ENCODE measurements around the gene LRRC23. TPM values are rescaled to one million over a fixed set of nuclear protein-coding genes. Genes with fewer than 3 reads are reported as not detected.

LRRC23 gene
- total and polyA plus RNA-seq, 2 of the 13 experiments (the other 11 are each of a cell fraction or from before 2014, with no cell fraction given): 6.0 to 7.8 TPM

GRCh38 chr12:6943722-6944380, 39.2 kb downstream of the LRRC23 start, which contains the start of the genes C12orf57 and RNU7-1 (continued):
- peak; percentile 90 for TF ChIP-seq IRF2 (CRISPR knock-in tag; IDR thresholded peaks at IDR 0.05)
- no peak for TF ChIP-seq ZBTB20 (CRISPR knock-in tag; IDR thresholded peaks at IDR 0.05; ENCODE audit: borderline replicate concordance, low read depth)
- TF ChIP-seq PTBP1 (IDR thresholded peaks at IDR 0.05; ENCODE audit: low read depth, low read length, poor library complexity, severe bottlenecking): peak; percentile 36
- TF ChIP-seq GLI4 (CRISPR knock-in tag; IDR thresholded peaks at IDR 0.05; ENCODE audit: borderline replicate concordance): no peak
- TF ChIP-seq ARID3A (IDR thresholded peaks at IDR 0.05; ENCODE audit: low read depth, low read length): no peak
- no peak for TF ChIP-seq SATB2 (CRISPR knock-in tag; IDR thresholded peaks at IDR 0.05)
- TF ChIP-seq SAP130 (CRISPR knock-in tag; IDR thresholded peaks at IDR 0.05; ENCODE audit: low read depth): peak; percentile 86
- TF ChIP-seq CCAR2 (optimal IDR thresholded peaks at IDR 0.05; ENCODE audit: low read depth, low read length): no peak
- TF ChIP-seq, protein P1, sequence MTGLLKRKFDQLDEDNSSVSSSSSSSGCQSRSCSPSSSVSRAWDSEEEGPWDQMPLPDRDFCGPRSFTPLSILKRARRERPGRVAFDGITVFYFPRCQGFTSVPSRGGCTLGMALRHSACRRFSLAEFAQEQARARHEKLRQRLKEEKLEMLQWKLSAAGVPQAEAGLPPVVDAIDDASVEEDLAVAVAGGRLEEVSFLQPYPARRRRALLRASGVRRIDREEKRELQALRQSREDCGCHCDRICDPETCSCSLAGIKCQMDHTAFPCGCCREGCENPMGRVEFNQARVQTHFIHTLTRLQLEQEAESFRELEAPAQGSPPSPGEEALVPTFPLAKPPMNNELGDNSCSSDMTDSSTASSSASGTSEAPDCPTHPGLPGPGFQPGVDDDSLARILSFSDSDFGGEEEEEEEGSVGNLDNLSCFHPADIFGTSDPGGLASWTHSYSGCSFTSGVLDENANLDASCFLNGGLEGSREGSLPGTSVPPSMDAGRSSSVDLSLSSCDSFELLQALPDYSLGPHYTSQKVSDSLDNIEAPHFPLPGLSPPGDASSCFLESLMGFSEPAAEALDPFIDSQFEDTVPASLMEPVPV (CRISPR knock-in tag; IDR thresholded peaks at IDR 0.05): peak; percentile 63; the same call in 1 of the 2 replicates
- peak; percentile 79 for TF ChIP-seq PHF8 (CRISPR knock-in tag; IDR thresholded peaks at IDR 0.05)
- TF ChIP-seq ZMYM3 (CRISPR knock-in tag; IDR thresholded peaks at IDR 0.05): no peak
- TF ChIP-seq, protein P2, sequence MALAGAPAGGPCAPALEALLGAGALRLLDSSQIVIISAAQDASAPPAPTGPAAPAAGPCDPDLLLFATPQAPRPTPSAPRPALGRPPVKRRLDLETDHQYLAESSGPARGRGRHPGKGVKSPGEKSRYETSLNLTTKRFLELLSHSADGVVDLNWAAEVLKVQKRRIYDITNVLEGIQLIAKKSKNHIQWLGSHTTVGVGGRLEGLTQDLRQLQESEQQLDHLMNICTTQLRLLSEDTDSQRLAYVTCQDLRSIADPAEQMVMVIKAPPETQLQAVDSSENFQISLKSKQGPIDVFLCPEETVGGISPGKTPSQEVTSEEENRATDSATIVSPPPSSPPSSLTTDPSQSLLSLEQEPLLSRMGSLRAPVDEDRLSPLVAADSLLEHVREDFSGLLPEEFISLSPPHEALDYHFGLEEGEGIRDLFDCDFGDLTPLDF (CRISPR knock-in tag; IDR thresholded peaks at IDR 0.05): no peak
- TF ChIP-seq, protein P3, sequence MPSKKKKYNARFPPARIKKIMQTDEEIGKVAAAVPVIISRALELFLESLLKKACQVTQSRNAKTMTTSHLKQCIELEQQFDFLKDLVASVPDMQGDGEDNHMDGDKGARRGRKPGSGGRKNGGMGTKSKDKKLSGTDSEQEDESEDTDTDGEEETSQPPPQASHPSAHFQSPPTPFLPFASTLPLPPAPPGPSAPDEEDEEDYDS (CRISPR knock-in tag; IDR thresholded peaks at IDR 0.05): peak; percentile 100
- no peak for TF ChIP-seq ZNF660 (CRISPR knock-in tag; IDR thresholded peaks at IDR 0.05; ENCODE audit: borderline replicate concordance, low read depth)
- TF ChIP-seq DNMT1 (CRISPR knock-in tag; IDR thresholded peaks at IDR 0.05): peak; percentile 47
- TF ChIP-seq PLRG1 (conservative IDR thresholded peaks at IDR 0.05): no peak
- no peak for TF ChIP-seq MZF1 (CRISPR knock-in tag; IDR thresholded peaks at IDR 0.05; ENCODE audit: borderline replicate concordance)
- TF ChIP-seq ZNF567 (CRISPR knock-in tag; IDR thresholded peaks at IDR 0.05; ENCODE audit: borderline replicate concordance): no peak
- peak; percentile 59; the same call in 1 of the 2 replicates for TF ChIP-seq GMEB1 (CRISPR knock-in tag; IDR thresholded peaks at IDR 0.05; ENCODE audit: borderline replicate concordance)
- peak; percentile 83; the same call in 1 of the 2 replicates for TF ChIP-seq ZHX1 (CRISPR knock-in tag; IDR thresholded peaks at IDR 0.05; ENCODE audit: low read depth)
